Glomerular visceral epithelial cell (primary cell): ENCODE measurements around the gene USP15.

ENCODE experiments used
- DNase-seq: peaks from one replicate; pipeline ENCODE4 v3.0.0-alpha.2; 2016; ENCODE audit errors: extremely low spot score

USP15 gene

GRCh38 chr12:62258231-62258630 lies 2.0 kb upstream of the USP15 start:
- no peak for DNase-seq

DNA sequence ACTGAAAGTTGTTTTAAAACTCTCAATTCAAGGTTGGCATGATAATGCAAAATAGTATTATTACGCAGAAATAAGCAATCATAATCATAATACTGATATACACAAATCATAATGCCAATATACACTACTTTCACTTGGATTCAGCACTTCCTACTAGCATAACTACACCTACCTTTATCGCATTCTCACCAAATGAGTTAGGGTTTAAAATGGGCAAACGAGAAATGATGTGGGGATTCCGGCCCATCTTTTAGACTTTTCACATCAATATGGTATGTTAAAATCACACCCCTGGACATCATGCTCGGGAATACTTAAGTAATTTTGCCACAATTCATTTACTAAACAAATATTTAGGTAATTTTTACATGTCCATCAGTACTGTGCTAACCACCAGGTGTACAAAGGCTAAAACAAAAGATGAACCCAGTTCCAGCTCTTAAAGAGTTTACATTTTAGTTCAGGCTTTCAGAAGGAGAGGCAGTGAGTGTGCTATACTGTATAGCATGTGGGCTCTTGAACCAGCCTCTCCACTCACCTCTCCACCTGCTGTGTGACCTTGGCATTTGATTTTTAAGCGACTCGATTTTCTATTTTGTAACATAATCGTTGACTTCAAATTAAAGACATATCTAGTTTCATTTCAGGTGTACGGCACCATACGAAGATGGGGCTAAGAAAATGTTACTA lies 1.1 kb upstream of the USP15 start:
- DNase-seq, result peak; percentile 7

- no peak for DNase-seq
These were observed 592 bp upstream of the USP15 start for GRCh38 chr12:62259631-62259992.

DNA sequence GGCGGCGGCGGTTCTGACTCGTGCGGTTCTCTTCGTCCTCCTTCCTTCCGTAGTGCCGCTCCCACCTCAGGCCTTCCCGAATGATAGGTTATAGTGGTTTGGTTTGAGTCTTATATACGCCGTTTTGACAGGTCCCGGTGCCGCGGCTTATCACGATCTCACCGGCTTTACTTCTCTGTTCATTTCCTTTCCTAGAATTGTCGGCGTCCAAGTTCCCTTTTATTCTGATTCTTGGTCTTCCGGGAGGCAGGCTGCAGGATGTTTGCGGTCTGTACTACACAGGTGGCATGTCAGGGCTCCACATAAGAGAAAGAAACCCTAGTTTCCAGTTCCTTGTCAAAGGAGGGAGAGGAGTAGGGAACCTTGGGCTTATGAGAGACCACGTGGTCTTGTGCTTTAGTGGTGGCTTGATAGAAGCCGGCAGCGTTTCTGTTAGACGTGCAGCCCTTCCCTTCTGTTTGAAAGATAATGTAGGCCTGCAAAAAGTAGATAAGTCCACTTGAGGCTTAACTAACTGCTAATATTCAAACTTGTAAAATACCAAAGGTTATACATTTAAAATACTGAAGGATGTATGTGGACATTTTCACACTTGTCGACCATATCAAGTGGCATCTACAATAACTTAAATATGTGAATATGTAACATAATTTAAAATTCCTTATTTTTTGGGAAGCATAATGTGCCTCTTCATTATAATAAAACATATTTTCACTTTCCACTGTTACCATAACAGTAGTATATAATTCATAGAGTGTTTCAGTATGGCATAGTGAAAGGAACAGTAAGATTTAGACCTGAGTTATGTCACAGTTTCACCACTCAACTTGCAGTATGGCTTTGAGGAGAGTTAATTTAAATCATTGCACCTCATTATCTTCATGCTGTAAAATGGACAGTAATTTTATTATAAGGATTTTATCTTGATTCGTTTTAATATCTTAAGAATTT lies 804 bp downstream of the USP15 start:
- peak; percentile 58 for DNase-seq

- no peak for DNase-seq
These were observed 1.8 kb downstream of the USP15 start for GRCh38 chr12:62261876-62262517.

GRCh38 chr12:62263232-62263631 lies 3.0 kb downstream of the USP15 start:
- DNase-seq, result no peak

GRCh38 chr12:62263966-62264365 lies 3.8 kb downstream of the USP15 start:
- no peak for DNase-seq

DNA sequence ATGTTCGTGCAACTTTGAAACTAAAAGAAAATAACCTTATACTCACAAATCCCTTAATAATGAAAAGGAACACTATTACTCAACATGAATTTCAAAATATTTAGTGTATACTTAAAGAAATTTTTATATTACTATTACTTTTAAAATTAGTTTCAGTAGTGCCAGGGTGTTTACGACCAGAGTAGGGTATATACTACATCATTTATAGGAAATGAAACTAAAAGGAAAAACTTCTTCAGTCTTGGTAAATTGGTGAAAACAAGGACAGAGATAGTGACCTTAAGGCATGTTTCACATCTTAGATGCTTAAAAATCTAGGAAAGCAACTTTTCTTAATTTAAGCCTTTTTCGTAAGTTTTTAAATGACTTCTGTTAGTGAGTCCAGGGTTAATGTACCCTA lies 4.5 kb downstream of the USP15 start:
- DNase-seq, result no peak

DNA sequence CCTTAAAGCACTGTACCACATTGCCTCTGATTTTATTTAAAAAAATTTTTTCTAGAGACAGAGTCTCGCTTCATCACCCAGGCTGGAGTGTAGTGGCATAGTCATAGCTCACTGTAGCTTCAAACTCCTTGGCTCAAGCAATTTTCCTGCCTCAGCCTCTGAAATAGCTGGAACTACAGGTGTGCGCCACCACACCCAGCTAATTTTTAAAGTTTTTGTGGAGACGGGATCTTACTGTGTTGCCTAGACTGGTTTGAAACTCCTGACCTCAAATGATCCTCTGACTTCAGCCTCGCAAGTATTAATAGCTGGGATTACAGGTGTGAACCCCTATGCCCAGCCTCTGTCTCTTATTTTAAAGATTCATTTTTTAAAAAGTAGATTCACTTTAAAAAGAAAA lies 5.3 kb downstream of the USP15 start:
- no peak for DNase-seq

GRCh38 chr12:62267026-62267425 lies 6.8 kb downstream of the USP15 start:
- DNase-seq, result no peak

DNA sequence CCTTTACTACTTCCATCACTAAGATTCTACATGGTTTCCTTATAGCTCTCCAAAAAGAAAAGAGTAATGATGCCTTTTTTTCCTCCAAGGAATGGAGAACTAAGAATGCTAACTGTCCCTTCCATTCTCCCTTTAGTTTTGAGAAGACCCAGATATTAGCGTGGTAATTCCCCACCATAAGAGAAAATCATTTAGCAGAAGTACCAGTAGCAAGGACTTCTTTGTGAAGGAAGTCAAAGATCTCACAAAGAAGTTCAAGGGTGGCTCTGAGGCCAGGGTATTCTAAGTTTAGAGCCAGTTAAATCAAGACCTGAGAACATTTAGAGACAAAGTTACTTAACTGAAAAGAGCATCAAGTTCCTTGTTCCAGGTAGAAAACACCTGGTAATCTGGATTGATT lies 7.3 kb downstream of the USP15 start:
- DNase-seq, result no peak

DNA sequence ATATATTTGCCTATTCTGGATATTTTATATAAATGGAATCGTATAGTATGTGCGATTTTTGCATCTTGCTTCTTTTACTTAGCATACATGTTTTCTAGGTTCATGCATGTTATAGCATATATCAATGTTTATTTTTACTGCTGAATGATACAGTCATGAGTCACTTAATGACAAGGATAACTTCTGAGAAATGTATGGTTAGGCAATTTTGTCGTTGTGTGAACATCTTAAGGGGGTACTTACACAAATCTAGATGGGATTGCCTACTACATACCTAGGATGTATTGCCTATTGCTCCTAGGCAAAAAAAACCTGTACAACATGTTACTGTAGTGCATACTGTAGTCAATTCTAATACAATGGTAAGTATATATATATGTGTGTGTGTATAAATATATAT lies 8.8 kb downstream of the USP15 start:
- DNase-seq, result no peak

DNA sequence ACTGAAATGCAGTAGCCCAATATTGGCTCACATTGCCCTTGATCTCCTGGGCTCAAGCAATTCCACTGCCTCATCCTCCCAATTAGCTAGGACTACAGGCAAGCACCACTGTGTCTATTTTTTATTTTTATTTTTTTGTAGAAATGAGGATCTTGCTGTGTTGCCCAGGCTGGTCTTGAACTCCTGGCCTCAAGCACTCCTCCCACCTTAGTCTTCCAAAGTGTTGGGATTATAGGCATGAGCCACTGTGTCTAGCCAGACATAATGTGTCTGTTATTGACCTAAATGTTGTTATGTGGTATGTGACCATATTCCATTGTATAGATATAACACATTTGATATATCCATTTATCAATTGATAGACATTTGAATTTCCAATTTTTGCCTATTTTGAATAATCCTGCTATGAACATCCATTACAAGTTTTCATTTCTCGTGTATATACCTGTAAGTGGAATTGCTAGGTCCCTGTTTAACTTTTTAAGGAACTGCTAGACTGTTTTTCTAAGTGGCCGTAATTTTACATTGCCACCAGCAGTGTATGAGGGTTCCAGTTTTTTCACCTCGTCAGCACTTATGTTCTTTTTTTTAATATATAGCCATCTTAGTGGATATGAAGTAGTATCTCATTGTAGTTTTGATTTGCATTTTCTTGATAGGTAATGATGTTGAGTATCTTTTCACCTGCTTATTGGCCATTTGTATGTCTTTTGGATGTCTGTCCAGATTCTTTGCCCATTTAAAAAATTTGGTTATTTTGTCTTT lies 9.4 kb downstream of the USP15 start:
- DNase-seq, result no peak

DNA sequence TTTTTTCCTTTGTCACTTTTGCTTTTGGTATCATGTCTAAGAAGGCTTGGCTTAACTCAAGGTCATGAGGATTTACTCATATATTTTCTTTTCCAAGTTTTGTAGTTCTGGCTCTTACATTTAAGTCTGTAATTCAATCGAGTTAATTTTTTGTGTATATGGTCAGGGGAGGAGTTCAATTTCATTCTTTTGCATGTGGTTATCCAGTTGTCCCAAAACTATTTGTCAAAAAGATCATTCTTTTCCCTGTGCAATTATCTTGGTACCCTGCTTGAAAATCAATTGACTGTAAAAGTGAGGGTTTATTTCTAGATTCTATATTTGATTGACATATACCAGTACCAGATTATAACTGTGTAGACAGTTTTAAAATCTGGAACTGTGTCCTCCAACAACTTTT lies 10.2 kb downstream of the USP15 start:
- no peak for DNase-seq

DNA sequence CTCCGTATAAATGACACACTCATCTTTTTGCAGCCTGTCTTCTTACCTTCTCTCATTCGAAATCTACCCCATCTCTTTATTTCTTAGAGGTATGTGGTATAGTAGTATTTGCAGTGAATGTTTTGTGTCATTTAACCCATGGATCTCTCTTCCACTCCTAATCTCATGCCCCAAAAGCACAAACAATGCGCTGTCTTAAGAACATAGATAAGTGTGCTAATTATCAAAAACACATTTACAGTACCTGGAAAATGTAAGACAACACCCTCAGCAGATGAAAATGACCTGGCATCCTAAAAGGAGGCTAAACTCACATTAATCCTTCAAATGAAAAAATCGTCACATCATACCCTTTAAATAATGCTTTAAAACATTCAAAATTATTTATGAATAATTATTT lies 10.7 kb downstream of the USP15 start:
- no peak for DNase-seq

- DNase-seq, result no peak
These were observed 12.8 kb downstream of the USP15 start for GRCh38 chr12:62272936-62273552.

- DNase-seq, result no peak
These were observed 13.6 kb downstream of the USP15 start for GRCh38 chr12:62273724-62274380.

- DNase-seq, result no peak
These were observed 17.8 kb downstream of the USP15 start for GRCh38 chr12:62278022-62278421.

- no peak for DNase-seq
These were observed 18.9 kb downstream of the USP15 start for GRCh38 chr12:62279058-62279457.

- DNase-seq, result no peak
These were observed 19.8 kb downstream of the USP15 start for GRCh38 chr12:62279961-62280360.
